Germinal center (tissue), 1 donor: ENCODE data around the gene LRRC75B.

Experiments
- DNase-seq: peaks from one replicate; pipeline ENCODE4 v3.0.0; 2012; ENCODE audit warnings: mixed read lengths, low spot score

The LRRC75B gene

GRCh38 chr22:24585461-24585860 lies 7.4 kb downstream of the LRRC75B start:
- DNase-seq, result no peak

- DNase-seq, result no peak
Measured at GRCh38 chr22:24584871-24585411, 7.9 kb downstream of the LRRC75B start.

GRCh38 chr22:24584166-24584790 lies 8.6 kb downstream of the LRRC75B start:
- no peak for DNase-seq

GRCh38 chr22:24583221-24584165 lies 9.4 kb downstream of the LRRC75B start:
- no peak for DNase-seq

- no peak for DNase-seq
Measured at GRCh38 chr22:24582056-24582814, 10.6 kb downstream of the LRRC75B start.

- no peak for DNase-seq
Measured at GRCh38 chr22:24580276-24580675, 12.6 kb downstream of the LRRC75B start.

- DNase-seq, result no peak
Measured at GRCh38 chr22:24579258-24579601, 13.6 kb downstream of the LRRC75B start.

GRCh38 chr22:24578355-24579257 lies 14.3 kb downstream of the LRRC75B start:
- no peak for DNase-seq

GRCh38 chr22:24576778-24577177 lies 16.1 kb downstream of the LRRC75B start:
- DNase-seq, result no peak

- no peak for DNase-seq
Measured at GRCh38 chr22:24571266-24571665, 21.6 kb downstream of the LRRC75B start.

GRCh38 chr22:24567668-24568067 lies 25.2 kb downstream of the LRRC75B start:
- DNase-seq, result no peak

- no peak for DNase-seq
Measured at GRCh38 chr22:24566899-24567511, 25.9 kb downstream of the LRRC75B start.

- no peak for DNase-seq
Measured at GRCh38 chr22:24565077-24565476, 27.8 kb downstream of the LRRC75B start.

GRCh38 chr22:24564376-24565058 lies 28.4 kb downstream of the LRRC75B start:
- DNase-seq, result no peak

GRCh38 chr22:24563246-24563645 lies 29.6 kb downstream of the LRRC75B start:
- no peak for DNase-seq

- no peak for DNase-seq
Measured at GRCh38 chr22:24559471-24559870, 33.4 kb downstream of the LRRC75B start.

- DNase-seq, result peak; percentile 100
Measured at GRCh38 chr22:24555165-24556039, 37.5 kb downstream of the LRRC75B start, which contains the start of gene SNRPD3. Gene SNRPD3 (plus strand): TSS chr22:24555999. CDS start chr22:24557675, 1,676 bp downstream.

- DNase-seq, result peak; percentile 36
Measured at GRCh38 chr22:24554313-24555164, 38.3 kb downstream of the LRRC75B start, which contains the start of gene GUCD1. Gene GUCD1 (minus strand): TSS chr22:24555138. CDS start chr22:24554991, 147 bp downstream.
